RWPE2 (cell line): ENCODE results near the gene SLC19A1.

Experiments used
- ATAC-seq: fragments of 200-7000 bp; cut with Tn5 transposase; 3 replicates; pipeline ENCODE4 v1.9.1; 2021; ENCODE audit warnings: low read depth
- DNase-seq: peaks from one replicate; pipeline ENCODE4 v3.0.0-alpha.2; 2020; ENCODE audit warnings: low spot score
- H3K27ac ChIP-seq: fragments of 450-650 bp; 2 replicates; pipeline ENCODE4 v1.5.1; 2017; ENCODE audit warnings: mild to moderate bottlenecking; ENCODE audit not compliant: poor library complexity, severe bottlenecking
- H3K27me3 ChIP-seq: fragments of 250-450 bp; sonication (Bioruptor Pico); 2 replicates; pipeline ENCODE4 v1.5.1; 2021; ENCODE audit warnings: mild to moderate bottlenecking, moderate library complexity; ENCODE audit not compliant: insufficient read depth, poor library complexity, severe bottlenecking
- H3K36me3 ChIP-seq: fragments of 250-450 bp; sonication (Bioruptor Pico); 2 replicates; pipeline ENCODE4 v1.5.1; 2020; ENCODE audit warnings: low read depth, mild to moderate bottlenecking, moderate library complexity
- H3K4me1 ChIP-seq: fragments of 250-450 bp; sonication (Bioruptor Pico); 2 replicates; pipeline ENCODE4 v1.5.1; 2021; ENCODE audit warnings: mild to moderate bottlenecking, moderate library complexity; ENCODE audit not compliant: insufficient read depth, poor library complexity, severe bottlenecking
- H3K4me3 ChIP-seq: fragments of 250-450 bp; sonication (Bioruptor Pico); 2 replicates; pipeline ENCODE4 v1.5.1; 2021; ENCODE audit warnings: mild to moderate bottlenecking, moderate library complexity; ENCODE audit not compliant: severe bottlenecking
- H3K9me3 ChIP-seq: fragments of 250-450 bp; sonication (Bioruptor Pico); 2 replicates; pipeline ENCODE4 v1.5.1; 2021; ENCODE audit warnings: mild to moderate bottlenecking, moderate library complexity; ENCODE audit not compliant: severe bottlenecking
- CTCF ChIP-seq: fragments of 450-650 bp; IDR thresholded peaks from one replicate; pipeline ENCODE4 v1.5.1; 2017; ENCODE audit warnings: mild to moderate bottlenecking, moderate library complexity; ENCODE audit not compliant: poor library complexity, severe bottlenecking

Gene SLC19A1

DNA sequence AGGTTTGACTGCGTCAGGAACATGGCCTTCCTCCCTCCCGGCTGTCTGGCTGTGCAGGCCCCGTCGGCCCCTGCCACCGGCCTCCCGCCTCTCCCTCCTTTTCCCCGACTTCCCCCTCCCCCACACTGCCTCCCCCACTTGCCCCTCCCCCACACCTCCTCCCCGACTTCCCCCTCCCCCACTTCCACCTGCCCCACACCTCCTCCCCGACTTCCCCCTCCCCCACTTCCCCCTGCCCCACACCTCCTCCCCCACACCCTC, 52.6 kb downstream of the SLC19A1 start:
- Histone ChIP-seq H3K9me3 (no peaks in the 10 kb centered on the region), H3K27ac (no peak overlapping the region), H3K36me3 (no peaks in the 10 kb centered on the region), H3K27me3 (no peaks in the 10 kb centered on the region), H3K4me3 (no peak overlapping the region), H3K4me1 (no peaks in the 10 kb centered on the region)
- TF ChIP-seq CTCF = no peak
- DNase-seq (no peak), ATAC-seq (no peak)

DNA sequence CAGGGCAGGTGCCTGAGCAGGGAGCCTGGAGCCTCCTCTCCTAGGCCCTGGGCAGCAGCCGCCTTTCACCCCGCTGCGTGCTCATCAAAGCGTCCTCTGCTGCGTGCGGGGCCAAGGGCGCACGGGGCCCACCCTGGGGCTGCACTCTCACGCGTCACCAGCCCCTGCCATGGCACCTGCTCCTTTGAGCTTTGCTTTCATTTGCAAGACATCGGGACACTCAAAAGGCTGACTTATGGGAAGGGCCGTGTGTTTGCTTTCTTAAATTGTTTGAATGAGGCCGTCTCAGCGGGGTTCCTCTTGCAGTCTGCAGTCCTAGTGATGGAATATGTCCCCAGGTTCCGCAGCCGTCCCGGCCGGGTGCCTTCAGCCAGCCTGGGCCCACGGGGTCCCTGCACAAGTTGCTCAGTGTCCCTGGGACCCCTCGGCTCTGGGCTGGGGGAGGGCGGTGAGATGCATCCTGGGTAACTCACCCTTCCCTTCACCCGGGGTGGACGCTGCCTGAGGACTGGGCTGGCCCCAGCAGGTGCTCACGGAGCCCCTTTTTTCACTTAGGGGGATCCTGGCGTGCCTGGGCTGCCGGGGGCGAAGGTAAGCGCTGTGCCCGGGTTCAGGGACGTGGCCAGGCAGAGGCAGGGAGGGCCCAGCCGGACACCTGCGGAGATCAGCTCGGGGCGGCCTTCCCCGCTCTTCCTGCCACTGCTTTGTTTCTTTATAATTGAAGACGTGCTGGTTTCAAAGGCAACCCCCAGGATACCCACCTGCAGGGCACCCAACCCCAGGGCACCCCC, 53.1 kb downstream of the SLC19A1 start:
- Histone ChIP-seq H3K9me3 (no peaks in the 10 kb centered on the region), H3K27ac (no peak overlapping the region), H3K4me3 (no peak overlapping the region), H3K27me3 (no peaks in the 10 kb centered on the region), H3K36me3 (no peaks in the 10 kb centered on the region), H3K4me1 (no peaks in the 10 kb centered on the region)
- DNase-seq = no peak
- no peak for ATAC-seq
- TF ChIP-seq CTCF = no peak

GRCh38 chr21:45487891-45488600, 54.2 kb downstream of the SLC19A1 start:
- Histone ChIP-seq H3K9me3 (no peaks in the 10 kb centered on the region), H3K36me3 (no peaks in the 10 kb centered on the region), H3K27me3 (no peaks in the 10 kb centered on the region), H3K27ac (no peak overlapping the region), H3K4me1 (no peaks in the 10 kb centered on the region), H3K4me3 (no peak overlapping the region)
- TF ChIP-seq CTCF = no peak
- DNase-seq (no peak), ATAC-seq (no peak)

GRCh38 chr21:45487161-45487806, 55.0 kb downstream of the SLC19A1 start:
- ATAC-seq (no peak), DNase-seq (no peak)
- Histone ChIP-seq H3K27ac (no peak overlapping the region), H3K9me3 (no peaks in the 10 kb centered on the region), H3K27me3 (no peaks in the 10 kb centered on the region), H3K36me3 (no peaks in the 10 kb centered on the region), H3K4me1 (no peaks in the 10 kb centered on the region), H3K4me3 (no peak overlapping the region)
- TF ChIP-seq CTCF = no peak
